K562 (cell line): Measurements from ENCODE around the gene F12. TPM values are rescaled to one million over a fixed set of nuclear protein-coding genes. Genes with fewer than 3 reads are reported as not detected.

Experiments used
- ATAC-seq: fragments of 200-7000 bp; cut with Tn5 transposase; 3 replicates; pipeline ENCODE4 v1.9.1; 2020; ENCODE audit warnings: moderate library complexity
- BruUV-seq: library from RNA; stranded (reverse); fragments of 400-500 nt; replicated peaks from 2 replicates; lab custom pipeline; 2021; lab: Mats Ljungman, UMichigan
- CTCF ChIA-PET: fragments of 300-600 bp; formaldehyde crosslinking; extraction: SDS; loops from one replicate; lab custom pipeline; 2021; ENCODE audit warnings: low intra/inter-chr PET ratio; lab: Yijun Ruan, JAX
- POLR2A ChIA-PET: fragments of 300-600, 350-650 bp; sonication (Branson Sonifier 250); formaldehyde crosslinking; extraction: SDS; loops from one replicate; lab custom pipeline; 2021; ENCODE audit warnings: antibody characterized with exemption, inconsistent platforms; lab: Yijun Ruan, JAX
- DNase-seq, 4 experiments: peaks; one replicate each; pipeline versions ENCODE4 v3.0.0 to v3.0.0-alpha.2; 2011 to 2018; ENCODE audit warnings: low spot score in 3 of 4, mixed read lengths in 3 of 4; ENCODE audit errors: extremely low read depth in 1 of 4
- FAIRE-seq: peaks from 2 replicates; lab custom pipeline; 2011; peaks lifted over from hg19 to GRCh38; lab: Jason Lieb, UNC
- H2AFZ ChIP-seq: 2 replicates; pipeline ENCODE4 v1.6.0; 2011; ENCODE audit warnings: low read depth, low read length, control low read depth, inconsistent platforms
- H3K27ac ChIP-seq: fragments of 200-600 bp; 3 replicates; pipeline ENCODE4 v1.8.0; 2011; ENCODE audit warnings: low read depth, mild to moderate bottlenecking, control low read depth, inconsistent platforms, low read length, moderate library complexity, mixed read lengths; ENCODE audit errors: extremely low read depth
- H3K27me3 ChIP-seq, 2 experiments: fragments of 300-600 bp in 1 of 2; 2 replicates in 1 of 2; 3 replicates in 1 of 2; pipeline versions ENCODE4 v1.6.0 to v1.8.0; 2011; ENCODE audit warnings: inconsistent platforms in 2 of 2, low read length in 2 of 2, mild to moderate bottlenecking in 1 of 2, mixed read lengths in 1 of 2, moderate library complexity in 1 of 2; ENCODE audit not compliant: control insufficient read depth in 2 of 2, insufficient read depth in 2 of 2
- H3K36me3 ChIP-seq: fragments of 300-600 bp; 3 replicates; pipeline ENCODE4 v1.8.0; 2011; ENCODE audit warnings: mild to moderate bottlenecking, low read length, inconsistent platforms; ENCODE audit not compliant: control insufficient read depth, insufficient read depth
- H3K4me1 ChIP-seq, 2 experiments: fragments of 200-600 bp in 1 of 2; replicated peaks in 1 of 2; 2 replicates in 1 of 2; 3 replicates in 1 of 2; pipeline versions ENCODE4 v1.5.1 to v1.8.0; 2011; ENCODE audit warnings: inconsistent platforms in 2 of 2, low read length in 2 of 2, mild to moderate bottlenecking in 1 of 2, mixed read lengths in 1 of 2, moderate library complexity in 1 of 2; ENCODE audit not compliant: control insufficient read depth in 2 of 2, insufficient read depth in 2 of 2
- H3K4me2 ChIP-seq: 2 replicates; pipeline ENCODE4 v1.6.1; 2011; ENCODE audit warnings: low read length, control low read depth, inconsistent platforms, mixed read lengths; ENCODE audit not compliant: insufficient read depth
- H3K4me3 ChIP-seq: fragments of 200-600 bp; sonication (generic), shearing (Covaris generic); 2 replicates; pipeline ENCODE4 v1.5.1; 2016; ENCODE audit warnings: control low read depth, inconsistent platforms
- H3K79me2 ChIP-seq: fragments of 200-600 bp; 3 replicates; pipeline ENCODE4 v1.8.0; 2011; ENCODE audit warnings: low read length, inconsistent platforms; ENCODE audit not compliant: control insufficient read depth, insufficient read depth
- H3K9ac ChIP-seq, 2 experiments: 2 replicates each; pipeline versions ENCODE4 v1.6.0 to v1.6.1; 2011; ENCODE audit warnings: low read depth in 2 of 2, low read length in 2 of 2, control low read depth in 1 of 2, inconsistent platforms in 1 of 2, mild to moderate bottlenecking in 1 of 2, mixed read lengths in 1 of 2; ENCODE audit not compliant: insufficient read depth in 1 of 2
- H3K9me1 ChIP-seq: one replicate; pipeline ENCODE4 v1.6.0; 2011; ENCODE audit warnings: inconsistent platforms, mild to moderate bottlenecking, low read length, moderate library complexity; ENCODE audit not compliant: control insufficient read depth, insufficient read depth
- H3K9me3 ChIP-seq: replicated peaks from 2 replicates; pipeline ENCODE4 v1.5.1; 2011; ENCODE audit warnings: low read depth, low read length, inconsistent platforms; ENCODE audit not compliant: control insufficient read depth, insufficient read depth
- H4K20me1 ChIP-seq: replicated peaks from 2 replicates; pipeline ENCODE4 v1.6.1; 2011; ENCODE audit warnings: low read length, inconsistent platforms, mixed read lengths; ENCODE audit not compliant: control insufficient read depth, insufficient read depth
- ATF1 ChIP-seq, 2 experiments: fragments of 450-650 bp in 1 of 2; IDR thresholded peaks; 2 replicates each; pipeline ENCODE4 v1.6.1; 2016; ENCODE audit warnings: missing compliant biosample characterization in 1 of 2, missing genetic modification characterization in 1 of 2
- CTCF ChIP-seq, 3 experiments: IDR thresholded peaks in 2 of 3; conservative IDR thresholded peaks in 1 of 3; 2 replicates each; pipeline ENCODE4 v1.5.1; 2011 to 2012; ENCODE audit warnings: low read length in 3 of 3, mild to moderate bottlenecking in 3 of 3, control low read depth in 2 of 3, improper control_type of control experiment in 1 of 3, inconsistent platforms in 1 of 3, low read depth in 1 of 3, mixed read lengths in 1 of 3, moderate library complexity in 1 of 3; ENCODE audit not compliant: insufficient read depth in 2 of 3
- GABPB2 ChIP-seq: fragments of 250-450 bp; sonication (Bioruptor Pico); conservative IDR thresholded peaks from 2 replicates; pipeline ENCODE4 v1.5.1; 2021; ENCODE audit warnings: mild to moderate bottlenecking
- KDM1A ChIP-seq, 2 experiments: fragments of 450-650 bp; IDR thresholded peaks; 2 replicates each; pipeline ENCODE4 v1.6.1; 2016; ENCODE audit warnings: mild to moderate bottlenecking in 2 of 2
- MCM7 ChIP-seq, 2 experiments: fragments of 450-650 bp; IDR thresholded peaks; 2 replicates each; pipeline ENCODE4 v1.6.1; 2016 to 2018
- NCOA4 ChIP-seq: fragments of 450-650 bp; IDR thresholded peaks from 2 replicates; pipeline ENCODE4 v1.6.1; 2018; ENCODE audit warnings: mild to moderate bottlenecking; ENCODE audit not compliant: partially characterized antibody
- NRF1 ChIP-seq, 2 experiments: fragments of 450-650 bp; IDR thresholded peaks in 1 of 2; conservative IDR thresholded peaks in 1 of 2; 2 replicates each; pipeline ENCODE4 v1.6.1; 2014; ENCODE audit warnings: mild to moderate bottlenecking in 2 of 2
- RB1 ChIP-seq: fragments of 450-650 bp; IDR thresholded peaks from 2 replicates; pipeline ENCODE4 v1.6.1; 2017; ENCODE audit warnings: low read depth, mild to moderate bottlenecking
- RBFOX2 ChIP-seq: fragments of 200-400 bp; formaldehyde crosslinking; IDR thresholded peaks from 2 replicates; pipeline ENCODE4 v1.6.1; 2017; ENCODE audit warnings: low read depth, mild to moderate bottlenecking, low read length, moderate library complexity
- SAP30 ChIP-seq: fragments of 200-600 bp; sonication (generic); IDR thresholded peaks from 2 replicates; pipeline ENCODE4 v1.6.1; 2012; ENCODE audit warnings: borderline replicate concordance, low read depth, mild to moderate bottlenecking, moderate library complexity, low read length, control low read depth, inconsistent platforms; ENCODE audit not compliant: insufficient read depth, poor library complexity, severe bottlenecking
- TRIM28 ChIP-seq: fragments of 450-650 bp; IDR thresholded peaks from 2 replicates; pipeline ENCODE4 v1.6.1; 2017
- ZBTB1 ChIP-seq: sonication (generic); formaldehyde crosslinking; IDR thresholded peaks from 2 replicates; pipeline ENCODE4 v1.8.1; 2023; ENCODE audit warnings: missing genetic modification reagents, low read depth, mild to moderate bottlenecking, borderline replicate concordance
- ZC3H4 ChIP-seq: sonication (generic); formaldehyde crosslinking; IDR thresholded peaks from 2 replicates; pipeline ENCODE4 v1.9.0; 2021; ENCODE audit warnings: missing genetic modification reagents, borderline replicate concordance
- ZNF143 ChIP-seq: sonication (generic); formaldehyde crosslinking; IDR thresholded peaks from 2 replicates; pipeline ENCODE4 v1.9.0; 2022; ENCODE audit warnings: mild to moderate bottlenecking, missing genetic modification reagents
- ZNF274 ChIP-seq: IDR thresholded peaks from 2 replicates; pipeline ENCODE4 v1.6.1; 2011; ENCODE audit warnings: low read depth, mild to moderate bottlenecking, low read length, moderate library complexity, borderline replicate concordance
- ZNF551 ChIP-seq: fragments of 250-450 bp; sonication (Bioruptor Pico); IDR thresholded peaks from 2 replicates; pipeline ENCODE4 v1.5.0; 2021; ENCODE audit warnings: mild to moderate bottlenecking, moderate library complexity
- WGBS: fragments of 100-300 bp; shearing (Covaris generic); methylation state at CpG from one replicate; pipeline ENCODE4 v1.1.6; 2016; ENCODE audit warnings: low coverage, mixed read lengths; ENCODE audit not compliant: insufficient coverage; ENCODE audit errors: missing lambda C conversion rate; 5-methylcytosine and 5-hydroxymethylcytosine counted together
- in situ Hi-C: fragments of 300-500 bp; cut with MboI; formaldehyde crosslinking; loops from 4 replicates; pipeline ENCODE4 v1.15.0; 2018; ENCODE audit warnings: inconsistent platforms, mixed read lengths
- intact Hi-C: fragments of 100-400 bp; cut with micrococcal nuclease; formaldehyde crosslinking; loops from 2 replicates; pipeline ENCODE4 v1.14.2; 2022
- polyA plus RNA-seq, 8 experiments: library from polyadenylated mRNA; depleted of rRNA in 4 of 8; stranded (reverse) in 5 of 8; unstranded in 3 of 8; fragments of >200 nt; fragmentation: Nextera tagmentation in 2 of 8; fragmentation: Illumina TruSeq in 1 of 8; extraction: Ambion mirVana in 2 of 8; extraction: Trizol in 1 of 8; gene quantifications; 2 replicates each; pipeline versions ENCODE4 v1.2.1 to v1.2.3, GENCODE V29; 2011 to 2014; ENCODE audit warnings: inconsistent platforms in 1 of 8, missing spikeins in 1 of 8
- total RNA-seq, 7 experiments: library from RNA; depleted of rRNA in 6 of 7; stranded (reverse); fragments of >200 nt in 6 of 7; fragmentation: Illumina TruSeq in 2 of 7; extraction: Trizol in 2 of 7; gene quantifications; 2 replicates each; pipeline versions ENCODE4 v1.2.1 to v1.2.3, GENCODE V29; 2011 to 2021; ENCODE audit warnings: low replicate concordance in 1 of 7

Gene F12
- total and polyA plus RNA-seq, 9 of the 15 experiments (the other 6 are each of a cell fraction or from before 2014, with no cell fraction given): 0.59 to 18.3 (median 3.6) TPM

GRCh38 chr5:177367981-177368868, 41.1 kb downstream of the F12 start:
- Histone ChIP-seq H2AFZ (peak overlapping the region; percentile 93), H3K27ac (peak overlapping the region; percentile 94), H4K20me1 (no peaks in the 10 kb centered on the region), H3K4me1 (peaks cover 65 to 84% of the 10 kb centered on the region in 2 experiments), H3K9me3 (no peaks in the 10 kb centered on the region), H3K36me3 (peaks cover 44% of the 10 kb centered on the region; the same call in 2 of the 3 replicates), H3K4me2 (peak overlapping the region; percentile 89), H3K9ac (peak overlapping the region; percentile 73 to 95), H3K4me3 (peak overlapping the region; percentile 57), H3K27me3 (no peaks in the 10 kb centered on the region), H3K9me1 (peaks cover 4% of the 10 kb centered on the region), H3K79me2 (peaks cover 24% of the 10 kb centered on the region)
- intact Hi-C loops (loop anchor here (10.0 kb wide), 1 partner anchor 253 kb away; no protein-coding TSS in a partner anchor), in situ Hi-C loops (no loop called here)
- WGBS: 25% methylated on average over 29 of the region's 29 CpGs
- ATAC-seq (peak; percentile 14), FAIRE-seq (peak; percentile 83), DNase-seq (peak in 2 of 4 experiments; percentile 55 to 62)
- no TSS peak for BruUV-seq
- POLR2A ChIA-PET: interaction anchor here (0.5 to 2.5 kb wide), 8 partner anchors 9 to 111 kb away, joined by 3 to 18 read pairs (median 3); no protein-coding TSS in a partner anchor
- CTCF ChIA-PET: interaction anchor here (1.1 to 2.0 kb wide), 2 partner anchors 22 to 50 kb away, joined by 4 to 6 read pairs; no protein-coding TSS in a partner anchor
- TF ChIP-seq ZBTB1 (CRISPR knock-in tag): no peak
- TF ChIP-seq CTCF (IDR thresholded peaks at IDR 0.05 in 2 of 3, conservative IDR thresholded peaks at IDR 0.05 in 1 of 3; ENCODE audit: insufficient read depth in 2 of 3, low read depth in 1 of 3, low read length in 3 of 3): 0 out of 6 replicates have a peak, but pooled peaks of 1 of the 3 experiments have one; percentile 1
- no peak for TF ChIP-seq ZNF551
- TF ChIP-seq ATF1 (CRISPR knock-in tag; IDR thresholded peaks at IDR 0.05): no peak
- peak; percentile 4; the same call in 1 of the 2 replicates for TF ChIP-seq ATF1 (tag; IDR thresholded peaks at IDR 0.05)
- TF ChIP-seq RBFOX2: no peak
- 0 out of 2 replicates have a peak, but pooled peaks have one; percentile 31 for TF ChIP-seq ZNF274
- TF ChIP-seq NRF1 (conservative IDR thresholded peaks at IDR 0.05 in 1 of 2, IDR thresholded peaks at IDR 0.05 in 1 of 2): peak; percentile 30 to 32; a peak in 1 of 4 replicates
- peak; percentile 48; the same call in 1 of the 2 replicates for TF ChIP-seq ZC3H4 (CRISPR knock-in tag)
- TF ChIP-seq ZNF143 (CRISPR knock-in tag): 0 out of 2 replicates have a peak, but pooled peaks have one; percentile 37
- TF ChIP-seq TRIM28: no peak
- TF ChIP-seq NCOA4: no peak
- TF ChIP-seq RB1: no peak
- TF ChIP-seq MCM7 (IDR thresholded peaks at IDR 0.05): no peak
- no peak for TF ChIP-seq GABPB2 (CRISPR knock-in tag)
- peak in 1 of 2 experiments; percentile 63; a peak in 1 of 4 replicates for TF ChIP-seq KDM1A (IDR thresholded peaks at IDR 0.05)
- TF ChIP-seq SAP30: peak; percentile 62
